Activated CD8-positive, alpha-beta memory T cell treated with anti-CD3 and anti-CD28 coated beads, Interleukin-2, amount 50 U/mL, for 48 hours (primary cell): Measurements from ENCODE around the gene ESRRA.
A peak's percentile ranks its signal among the peaks of the same experiment; 100 is the strongest.

Experiments used
- DNase-seq: peaks from one replicate; pipeline ENCODE4 v3.0.0-alpha.2; 2020

ESRRA gene

DNA sequence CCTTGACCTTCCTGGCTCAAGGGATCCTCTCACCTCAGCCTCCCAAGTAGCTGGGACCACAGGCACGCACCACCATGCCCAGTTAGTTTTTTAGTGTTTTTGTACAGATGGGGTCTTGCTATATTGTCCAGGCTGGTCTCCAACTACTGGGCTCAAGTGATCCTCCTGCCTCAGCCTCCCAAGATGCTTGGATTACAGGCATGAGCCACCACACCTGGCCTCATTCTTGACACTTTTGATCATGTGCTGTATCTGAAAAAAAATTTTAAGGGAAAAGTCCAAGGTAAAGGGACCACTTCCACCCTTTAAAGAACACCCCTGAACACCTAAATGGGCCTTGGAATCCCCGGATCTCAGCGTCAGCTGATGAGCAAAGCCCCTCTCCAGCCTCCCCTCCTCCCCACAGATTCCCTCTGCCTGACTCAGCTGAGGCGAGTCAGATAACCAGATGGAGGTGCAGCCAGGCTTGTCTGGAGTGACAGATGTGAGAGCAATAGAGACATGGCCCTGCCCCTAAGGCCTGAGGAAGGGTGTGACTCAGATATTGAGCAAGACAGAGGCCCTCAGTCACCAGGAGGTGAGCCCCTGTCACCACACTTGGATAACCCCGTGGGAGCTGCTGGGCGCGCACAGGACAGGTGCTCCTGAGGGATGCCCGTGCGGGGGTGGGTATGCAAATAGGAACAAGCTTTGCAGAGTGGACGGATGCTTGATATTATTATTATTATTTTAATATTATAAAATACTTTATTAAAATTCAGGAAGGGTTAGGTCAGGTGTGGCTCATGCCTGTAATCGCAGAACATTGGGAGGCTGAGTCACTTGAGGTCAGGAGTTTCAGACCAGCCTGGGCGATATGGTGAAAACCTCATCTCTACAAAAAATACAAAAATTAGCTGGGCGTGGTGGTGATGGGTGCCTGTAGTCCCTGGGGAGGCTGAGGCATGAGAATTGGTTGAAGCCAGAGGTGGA, 29.7 kb downstream of the ESRRA start:
- peak; percentile 80 for DNase-seq

GRCh38 chr11:64337538-64338249, 32.4 kb downstream of the ESRRA start:
- DNase-seq: no peak

- no peak for DNase-seq
Observed at GRCh38 chr11:64338716-64339115, 33.4 kb downstream of the ESRRA start.

GRCh38 chr11:64339286-64339685, 34.0 kb downstream of the ESRRA start:
- DNase-seq: no peak

GRCh38 chr11:64339754-64340408, 34.6 kb downstream of the ESRRA start, which contains the start of gene CCDC88B:
CCDC88B (plus strand) TSS chr11:64340204; CDS start chr11:64340267, 63 bp downstream.
- peak; percentile 86 for DNase-seq

DNA sequence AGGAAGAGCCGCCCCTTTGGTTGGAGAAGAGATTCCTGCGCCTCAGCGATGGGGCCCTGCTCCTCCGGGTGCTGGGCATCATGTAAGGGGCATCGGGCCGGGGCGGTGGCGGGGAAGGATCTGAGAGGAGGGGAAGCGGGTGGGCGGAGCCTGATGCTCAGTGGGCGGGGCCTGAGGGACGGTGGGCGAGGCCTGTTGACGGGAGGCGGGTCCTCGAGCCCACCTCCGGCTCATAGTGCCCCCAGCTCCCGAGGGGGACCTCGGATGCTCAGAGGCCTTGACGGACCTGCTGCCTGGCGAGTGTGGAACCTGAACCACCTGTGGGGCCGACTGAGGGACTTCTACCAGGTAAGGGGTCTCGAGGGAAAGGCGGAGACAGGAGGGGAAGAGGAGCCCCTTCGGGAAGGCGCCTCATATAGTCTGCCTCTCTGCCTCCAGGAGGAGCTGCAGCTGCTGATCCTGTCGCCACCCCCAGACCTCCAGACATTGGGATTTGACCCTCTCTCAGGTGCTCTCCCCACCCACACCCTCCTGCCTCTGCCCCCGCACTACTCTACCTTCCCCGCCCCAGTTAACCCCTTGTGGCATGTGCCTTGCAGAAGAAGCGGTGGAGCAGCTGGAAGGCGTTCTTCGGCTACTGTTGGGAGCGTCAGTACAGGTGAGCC, 35.5 kb downstream of the ESRRA start:
- peak; percentile 96 for DNase-seq

DNA sequence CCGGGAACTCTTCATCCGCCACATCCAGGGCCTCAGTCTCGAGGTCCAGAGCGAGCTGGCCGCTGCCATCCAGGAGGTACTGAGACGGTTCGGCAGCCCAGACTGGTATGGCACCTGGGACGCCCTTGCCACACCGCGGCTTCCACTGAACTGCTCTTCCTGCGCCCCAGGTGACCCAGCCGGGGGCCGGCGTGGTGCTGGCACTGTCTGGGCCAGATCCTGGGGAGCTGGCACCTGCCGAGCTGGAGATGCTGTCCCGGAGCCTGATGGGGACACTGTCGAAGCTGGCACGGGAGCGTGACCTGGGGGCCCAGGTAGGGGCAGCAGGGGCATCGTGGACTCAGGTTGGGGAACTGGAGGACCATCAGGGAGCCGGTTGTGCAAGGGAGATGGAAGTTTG, 36.1 kb downstream of the ESRRA start:
- DNase-seq: no peak

GRCh38 chr11:64341851-64342791, 36.8 kb downstream of the ESRRA start:
- peak; percentile 98 for DNase-seq

DNA sequence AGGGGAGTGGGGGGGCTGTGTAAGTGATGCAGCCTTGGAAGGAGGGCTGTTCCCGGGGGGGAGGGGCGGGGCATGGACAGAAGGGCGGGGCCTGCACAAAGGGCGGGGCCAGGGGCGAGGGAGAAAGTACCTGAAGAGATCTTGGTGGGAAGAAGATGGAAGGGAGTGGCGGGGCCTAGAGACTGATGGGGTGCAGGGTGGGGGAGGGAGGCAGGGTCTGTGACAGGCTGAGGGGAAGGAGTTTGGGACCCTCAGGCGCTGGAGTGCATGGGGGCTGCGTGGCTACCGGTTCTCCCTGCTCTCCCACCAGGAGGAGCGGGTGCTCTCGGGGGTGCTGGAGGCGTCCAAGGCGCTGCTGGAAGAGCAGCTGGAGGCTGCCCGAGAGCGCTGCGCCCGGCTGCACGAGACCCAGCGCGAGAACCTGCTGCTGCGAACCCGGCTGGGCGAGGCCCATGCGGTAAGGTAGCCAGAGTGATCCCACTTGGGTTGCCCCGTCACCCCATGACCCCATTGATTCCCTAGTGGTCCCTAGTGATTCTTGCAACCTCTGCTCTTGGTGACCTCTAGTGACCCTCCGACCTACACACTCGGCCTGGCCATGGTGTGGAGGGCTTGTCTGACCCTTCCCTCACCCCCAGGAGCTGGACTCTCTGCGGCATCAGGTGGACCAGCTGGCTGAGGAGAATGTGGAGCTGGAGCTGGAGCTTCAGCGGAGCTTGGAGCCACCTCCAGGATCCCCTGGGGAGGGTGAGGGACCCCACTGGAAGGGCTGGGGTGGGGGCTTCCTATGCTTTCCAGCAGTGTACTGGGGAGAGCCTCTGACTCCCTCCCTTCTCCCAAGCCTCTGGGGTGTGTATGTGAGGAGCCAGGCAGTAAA, 37.8 kb downstream of the ESRRA start:
- no peak for DNase-seq

DNA sequence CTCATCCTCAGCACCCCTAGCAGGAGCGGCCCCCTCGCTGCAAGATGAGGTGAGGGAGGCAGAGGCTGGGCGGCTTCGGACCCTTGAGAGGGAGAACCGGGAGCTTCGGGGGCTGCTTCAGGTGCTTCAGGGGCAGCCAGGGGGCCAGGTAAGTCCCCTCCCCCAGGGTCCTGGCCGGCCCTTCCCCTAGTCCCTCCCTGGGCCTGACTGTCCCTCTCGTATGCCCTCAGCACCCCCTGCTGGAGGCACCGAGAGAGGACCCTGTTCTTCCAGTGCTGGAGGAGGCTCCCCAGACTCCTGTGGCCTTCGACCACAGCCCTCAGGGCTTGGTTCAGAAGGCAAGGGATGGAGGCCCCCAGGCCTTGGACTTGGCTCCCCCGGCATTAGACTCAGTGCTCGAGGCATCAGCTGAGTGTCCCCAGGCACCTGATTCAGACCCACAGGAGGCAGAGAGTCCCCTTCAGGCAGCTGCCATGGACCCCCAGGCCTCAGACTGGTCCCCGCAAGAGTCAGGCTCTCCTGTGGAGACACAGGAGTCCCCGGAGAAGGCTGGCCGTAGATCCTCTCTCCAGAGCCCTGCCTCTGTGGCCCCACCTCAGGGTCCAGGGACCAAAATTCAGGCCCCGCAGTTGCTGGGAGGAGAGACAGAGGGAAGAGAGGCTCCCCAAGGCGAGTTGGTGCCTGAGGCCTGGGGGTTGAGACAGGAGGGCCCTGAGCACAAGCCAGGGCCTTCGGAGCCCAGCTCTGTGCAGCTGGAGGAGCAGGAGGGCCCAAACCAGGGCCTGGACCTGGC, 38.6 kb downstream of the ESRRA start:
- DNase-seq: no peak

GRCh38 chr11:64344787-64345186, 39.5 kb downstream of the ESRRA start:
- no peak for DNase-seq

- DNase-seq: no peak
Observed at GRCh38 chr11:64347193-64347867, 42.0 kb downstream of the ESRRA start.

- no peak for DNase-seq
Observed at GRCh38 chr11:64348383-64349024, 43.2 kb downstream of the ESRRA start.

- no peak for DNase-seq
Observed at GRCh38 chr11:64349025-64349387, 43.7 kb downstream of the ESRRA start.

- DNase-seq: no peak
Observed at GRCh38 chr11:64349404-64349803, 44.1 kb downstream of the ESRRA start.

- no peak for DNase-seq
Observed at GRCh38 chr11:64351136-64351631, 45.9 kb downstream of the ESRRA start.

GRCh38 chr11:64352099-64352994, 47.0 kb downstream of the ESRRA start:
- DNase-seq: no peak
